HG03139 (cell line): Measurements from ENCODE around the gene GSN.
"Not testable (repeated sequence)": the region's sequence is repeated elsewhere in the genome, so short reads cannot be mapped to it uniquely, and the experiment has no call there.

ENCODE experiments used
- ATAC-seq: cut with Tn5 transposase; IDR thresholded peaks from one replicate; pipeline ENCODE4 v1.9.1; 2021; ENCODE audit not compliant: unreplicated experiment

The GSN gene

GRCh38 chr9:121286973-121287741 is 19.2 kb downstream of the GSN start:
- ATAC-seq = no peak

DNA sequence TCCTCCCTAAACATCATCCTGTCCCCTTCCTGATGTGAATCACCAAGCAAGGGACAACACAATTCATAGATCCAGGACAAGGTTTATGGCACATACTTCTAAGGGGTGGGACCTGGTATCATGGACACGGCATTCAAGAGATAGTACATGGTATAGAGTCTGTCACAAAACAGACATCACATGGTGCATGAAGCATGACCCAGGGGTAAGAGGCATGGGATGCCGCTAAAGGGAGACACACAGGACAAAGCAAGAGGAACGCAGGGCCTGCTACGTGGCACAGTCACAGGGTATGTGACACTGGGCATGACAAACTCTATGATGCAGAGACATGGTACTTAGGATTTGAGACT is 20.7 kb downstream of the GSN start:
- no peak for ATAC-seq

GRCh38 chr9:121289026-121289771 is 21.2 kb downstream of the GSN start:
- ATAC-seq = no peak

GRCh38 chr9:121289772-121290370 is 21.9 kb downstream of the GSN start:
- ATAC-seq = no peak

GRCh38 chr9:121291536-121291935 is 23.6 kb downstream of the GSN start:
- not testable (repeated sequence) for ATAC-seq

DNA sequence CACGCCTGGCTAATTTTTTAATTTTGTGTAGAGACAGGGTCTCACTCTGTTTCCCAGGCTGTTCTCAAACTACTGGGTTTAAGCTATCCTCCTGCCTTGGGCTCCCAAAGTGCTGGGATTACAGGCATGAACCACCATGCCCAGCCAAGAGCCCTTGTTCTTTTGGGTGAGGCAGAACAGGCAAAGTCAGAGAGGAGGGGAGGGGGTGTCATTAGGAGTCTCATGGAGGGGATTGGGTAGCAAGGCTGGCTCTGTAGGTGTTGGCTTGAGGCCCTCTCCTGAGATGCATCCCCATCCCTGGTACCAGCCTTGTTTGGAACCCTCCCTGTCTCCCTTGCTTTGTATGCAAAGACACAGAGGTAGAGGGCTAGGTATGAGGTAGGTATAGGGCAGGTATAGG is 24.1 kb downstream of the GSN start:
- no peak for ATAC-seq

DNA sequence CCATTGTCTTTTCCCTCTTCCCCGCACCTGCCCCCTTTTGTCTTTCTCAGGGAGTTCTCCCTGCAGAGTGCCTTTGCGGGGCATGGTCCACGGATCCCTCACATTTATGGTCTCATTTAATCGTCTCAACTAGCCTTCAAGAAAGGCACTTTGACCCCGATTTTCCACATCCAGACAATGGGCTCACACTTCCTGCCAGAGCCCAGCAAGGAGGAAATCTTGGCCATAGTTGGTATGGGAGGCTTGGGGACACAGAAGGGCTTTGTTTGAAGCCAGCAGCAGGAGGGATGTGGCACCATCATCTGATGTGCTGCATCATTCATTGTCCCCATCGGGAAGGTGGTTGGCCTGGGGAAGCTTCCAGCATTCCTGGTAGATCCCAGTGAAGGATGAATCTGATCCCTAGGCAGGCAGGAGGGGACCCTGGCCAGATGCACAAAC is 24.9 kb downstream of the GSN start:
- ATAC-seq = no peak

DNA sequence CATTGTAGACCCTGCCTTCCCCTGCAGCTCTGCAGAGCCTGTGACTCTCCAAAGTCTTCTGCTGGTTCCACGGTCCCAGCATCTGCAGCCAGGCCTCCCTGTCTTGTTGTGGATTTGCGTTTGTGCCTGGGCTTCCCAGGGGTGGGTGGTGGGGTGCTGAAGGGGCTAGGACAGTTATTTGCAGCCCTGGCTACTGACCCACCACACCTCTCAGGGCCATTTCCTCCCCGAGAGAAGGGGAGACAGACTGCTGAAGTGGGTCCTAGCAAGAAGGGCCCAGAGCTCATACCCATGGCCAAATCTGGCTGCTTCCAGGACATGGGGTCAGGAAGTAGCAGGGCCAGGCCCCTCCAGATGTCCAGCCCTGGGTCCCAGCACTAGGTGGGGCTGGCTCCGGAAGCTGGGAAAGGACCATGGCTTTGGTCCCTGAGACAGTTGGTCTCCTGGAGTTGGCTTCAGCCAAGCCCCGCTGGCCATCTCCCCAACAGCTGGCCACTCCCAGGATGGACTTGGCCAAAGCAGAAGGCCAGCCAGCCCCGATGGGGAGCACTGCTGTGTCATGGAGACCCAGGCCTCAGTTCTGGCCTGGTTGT is 26.3 kb downstream of the GSN start:
- ATAC-seq = no peak

- no peak for ATAC-seq
Measured at GRCh38 chr9:121294866-121295661, 27.1 kb downstream of the GSN start.

DNA sequence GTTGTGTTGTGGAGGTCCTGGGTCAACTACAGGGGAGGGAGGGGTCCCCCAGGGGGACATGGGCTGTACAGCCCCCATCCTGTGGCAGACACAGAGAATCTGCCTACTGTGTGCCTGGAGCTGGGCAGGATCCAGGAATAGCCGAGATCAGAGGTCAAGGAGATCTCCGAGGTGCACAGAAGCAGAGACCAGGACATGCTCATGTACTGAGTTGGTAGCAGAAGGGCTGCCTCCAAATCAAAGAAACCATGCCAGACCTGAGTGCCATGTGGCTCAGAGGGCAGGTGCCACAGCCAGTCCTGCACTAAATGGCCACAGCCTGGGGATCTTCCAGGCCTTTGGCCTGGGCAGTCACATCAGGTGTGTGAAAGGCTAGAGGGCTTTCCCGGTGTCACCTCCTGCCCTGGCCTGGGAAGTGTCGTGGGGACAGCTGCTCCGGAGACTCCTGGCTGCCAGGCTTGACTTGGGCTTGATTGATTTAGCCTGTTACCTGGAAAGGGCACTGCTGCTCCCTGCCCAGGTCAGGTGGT is 27.8 kb downstream of the GSN start:
- no peak for ATAC-seq

DNA sequence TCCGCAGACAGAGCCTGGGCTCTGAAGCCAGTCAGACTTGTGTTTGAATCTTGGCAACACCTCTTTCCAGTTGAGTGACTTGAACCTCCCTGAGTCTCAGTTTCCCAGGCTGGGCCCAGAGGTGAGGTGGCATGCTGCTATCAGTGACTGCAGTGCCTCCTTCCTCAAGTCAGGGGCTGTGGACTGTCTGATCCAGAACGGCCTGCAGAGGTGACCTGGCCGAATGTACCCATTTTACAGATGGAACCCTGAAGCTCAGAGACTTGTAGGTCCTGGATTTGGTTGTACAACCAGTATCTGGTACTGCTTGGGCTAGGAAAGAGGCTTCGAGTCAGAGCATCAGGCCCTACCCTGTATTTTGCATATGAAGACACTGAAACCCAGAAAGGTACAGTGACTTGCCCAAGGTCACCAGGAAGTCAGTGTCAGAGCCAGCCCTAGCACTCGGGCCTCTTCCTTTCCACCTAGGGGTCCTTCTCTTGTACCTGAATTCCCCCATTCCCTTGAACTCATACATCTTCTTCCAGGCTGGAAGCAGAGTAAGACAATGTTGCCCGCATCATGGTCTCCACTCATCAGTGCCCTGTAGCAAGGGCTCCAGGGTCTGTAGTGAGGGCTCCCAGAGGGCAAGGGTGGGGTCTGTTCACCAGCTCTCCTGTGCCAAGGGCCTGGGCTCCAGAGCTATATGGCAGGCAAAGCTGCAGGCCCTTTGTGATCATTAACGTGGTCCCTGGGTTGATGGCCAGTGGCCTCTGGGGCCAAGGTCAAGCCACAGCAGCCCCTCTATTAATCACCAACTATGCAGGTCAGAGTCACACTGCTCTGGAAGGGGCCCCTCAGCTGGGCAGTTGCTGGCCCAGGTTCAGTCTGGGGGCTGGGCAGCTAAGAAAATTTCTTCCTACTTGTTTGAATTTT is 28.5 kb downstream of the GSN start:
- no peak for ATAC-seq

- ATAC-seq = no peak
Measured at GRCh38 chr9:121297389-121297788, 29.4 kb downstream of the GSN start.

- ATAC-seq = no peak
Measured at GRCh38 chr9:121298016-121298538, 30.1 kb downstream of the GSN start.

DNA sequence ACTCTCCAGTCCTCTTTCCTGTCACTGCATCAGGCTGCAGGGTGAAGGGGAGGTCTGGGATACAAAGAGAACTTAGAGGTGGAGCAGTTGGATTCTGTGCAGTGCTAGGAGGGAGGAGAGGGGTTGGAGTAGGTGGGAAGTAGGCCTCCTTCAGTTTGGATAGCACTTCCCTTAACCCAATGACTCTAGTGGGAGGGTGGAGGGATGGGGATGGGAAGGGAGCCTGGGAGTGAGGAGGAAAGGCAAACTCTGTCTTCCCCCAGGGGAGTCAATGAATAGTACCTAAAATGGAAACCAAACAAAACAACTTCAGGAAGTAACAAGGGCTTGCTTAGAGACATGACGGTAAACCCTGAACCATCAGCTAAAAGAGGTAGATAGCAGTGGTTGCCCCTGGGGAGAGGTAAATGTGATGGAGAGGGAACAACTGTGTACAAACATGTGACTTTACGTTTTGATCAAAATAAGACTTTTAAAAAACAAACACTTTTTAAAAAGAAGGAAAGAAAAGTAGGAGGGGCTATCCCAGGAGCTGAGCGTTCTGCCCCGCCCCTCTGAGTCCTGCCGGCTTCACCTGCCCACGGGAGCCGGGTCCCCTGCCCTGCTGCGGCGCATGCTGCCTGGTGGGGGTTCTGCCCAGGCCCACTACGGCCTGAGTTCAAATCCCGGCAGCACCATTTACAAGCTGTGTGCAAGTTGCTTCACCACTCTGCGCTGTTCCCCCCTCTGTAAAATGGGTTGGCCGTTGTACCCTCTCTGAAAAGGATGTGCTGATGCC is 30.9 kb downstream of the GSN start:
- no peak for ATAC-seq

GRCh38 chr9:121299467-121300282 is 31.7 kb downstream of the GSN start:
- no peak for ATAC-seq

- no peak for ATAC-seq
Measured at GRCh38 chr9:121300283-121301119, 32.5 kb downstream of the GSN start.

- ATAC-seq = no peak
Measured at GRCh38 chr9:121301881-121302286, 33.9 kb downstream of the GSN start.
